ENCODE results near the gene F10. TPM values are rescaled to one million over a fixed set of nuclear protein-coding genes. Genes with fewer than 3 reads are reported as not detected.

F10 gene
- total and polyA plus RNA-seq, 2 of the 13 experiments (the other 11 are each of a cell fraction or from before 2014, with no cell fraction given): 58.4 to 237 TPM

DNA sequence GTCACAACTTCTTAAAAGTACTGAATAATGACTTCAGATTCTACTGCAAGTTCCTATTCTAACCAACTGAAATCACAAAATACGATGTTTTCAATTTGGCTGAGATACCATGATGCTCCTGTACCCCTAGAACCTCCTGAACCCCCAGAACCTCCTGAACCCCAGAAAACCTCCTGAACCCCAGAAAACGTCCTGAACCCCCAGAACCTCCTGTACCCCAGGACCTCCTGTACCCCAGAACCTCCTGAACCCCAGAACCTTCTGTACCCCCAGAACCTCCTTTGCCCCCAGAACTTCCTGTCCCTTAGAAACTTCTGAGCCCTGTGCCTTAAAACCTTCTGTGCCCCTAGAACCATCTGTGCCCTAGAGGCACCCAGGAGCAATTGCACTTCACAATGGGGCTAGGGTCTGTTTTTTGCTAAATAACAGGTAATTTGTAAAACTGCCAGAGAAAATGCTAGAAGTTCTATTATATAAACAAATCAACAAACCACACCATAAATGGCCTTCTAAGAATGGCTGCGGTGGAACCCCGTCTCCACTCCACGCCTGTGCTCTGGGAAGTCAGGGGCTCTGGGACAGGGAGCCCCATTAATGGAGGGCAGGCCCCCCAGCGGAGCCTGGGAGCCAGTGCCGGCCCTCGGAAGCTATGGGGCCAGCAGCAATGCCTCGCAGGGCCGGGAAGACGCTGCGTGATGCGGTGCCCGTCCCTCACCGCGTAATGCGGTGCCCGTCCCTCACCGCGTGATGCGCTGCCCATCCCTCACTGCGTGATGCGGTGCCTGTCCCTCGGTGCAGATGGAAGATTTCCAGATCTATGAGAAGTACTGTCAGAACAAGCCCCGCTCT lies 38.3 kb upstream of the F10 start (continued):
- TF ChIP-seq, protein P1, sequence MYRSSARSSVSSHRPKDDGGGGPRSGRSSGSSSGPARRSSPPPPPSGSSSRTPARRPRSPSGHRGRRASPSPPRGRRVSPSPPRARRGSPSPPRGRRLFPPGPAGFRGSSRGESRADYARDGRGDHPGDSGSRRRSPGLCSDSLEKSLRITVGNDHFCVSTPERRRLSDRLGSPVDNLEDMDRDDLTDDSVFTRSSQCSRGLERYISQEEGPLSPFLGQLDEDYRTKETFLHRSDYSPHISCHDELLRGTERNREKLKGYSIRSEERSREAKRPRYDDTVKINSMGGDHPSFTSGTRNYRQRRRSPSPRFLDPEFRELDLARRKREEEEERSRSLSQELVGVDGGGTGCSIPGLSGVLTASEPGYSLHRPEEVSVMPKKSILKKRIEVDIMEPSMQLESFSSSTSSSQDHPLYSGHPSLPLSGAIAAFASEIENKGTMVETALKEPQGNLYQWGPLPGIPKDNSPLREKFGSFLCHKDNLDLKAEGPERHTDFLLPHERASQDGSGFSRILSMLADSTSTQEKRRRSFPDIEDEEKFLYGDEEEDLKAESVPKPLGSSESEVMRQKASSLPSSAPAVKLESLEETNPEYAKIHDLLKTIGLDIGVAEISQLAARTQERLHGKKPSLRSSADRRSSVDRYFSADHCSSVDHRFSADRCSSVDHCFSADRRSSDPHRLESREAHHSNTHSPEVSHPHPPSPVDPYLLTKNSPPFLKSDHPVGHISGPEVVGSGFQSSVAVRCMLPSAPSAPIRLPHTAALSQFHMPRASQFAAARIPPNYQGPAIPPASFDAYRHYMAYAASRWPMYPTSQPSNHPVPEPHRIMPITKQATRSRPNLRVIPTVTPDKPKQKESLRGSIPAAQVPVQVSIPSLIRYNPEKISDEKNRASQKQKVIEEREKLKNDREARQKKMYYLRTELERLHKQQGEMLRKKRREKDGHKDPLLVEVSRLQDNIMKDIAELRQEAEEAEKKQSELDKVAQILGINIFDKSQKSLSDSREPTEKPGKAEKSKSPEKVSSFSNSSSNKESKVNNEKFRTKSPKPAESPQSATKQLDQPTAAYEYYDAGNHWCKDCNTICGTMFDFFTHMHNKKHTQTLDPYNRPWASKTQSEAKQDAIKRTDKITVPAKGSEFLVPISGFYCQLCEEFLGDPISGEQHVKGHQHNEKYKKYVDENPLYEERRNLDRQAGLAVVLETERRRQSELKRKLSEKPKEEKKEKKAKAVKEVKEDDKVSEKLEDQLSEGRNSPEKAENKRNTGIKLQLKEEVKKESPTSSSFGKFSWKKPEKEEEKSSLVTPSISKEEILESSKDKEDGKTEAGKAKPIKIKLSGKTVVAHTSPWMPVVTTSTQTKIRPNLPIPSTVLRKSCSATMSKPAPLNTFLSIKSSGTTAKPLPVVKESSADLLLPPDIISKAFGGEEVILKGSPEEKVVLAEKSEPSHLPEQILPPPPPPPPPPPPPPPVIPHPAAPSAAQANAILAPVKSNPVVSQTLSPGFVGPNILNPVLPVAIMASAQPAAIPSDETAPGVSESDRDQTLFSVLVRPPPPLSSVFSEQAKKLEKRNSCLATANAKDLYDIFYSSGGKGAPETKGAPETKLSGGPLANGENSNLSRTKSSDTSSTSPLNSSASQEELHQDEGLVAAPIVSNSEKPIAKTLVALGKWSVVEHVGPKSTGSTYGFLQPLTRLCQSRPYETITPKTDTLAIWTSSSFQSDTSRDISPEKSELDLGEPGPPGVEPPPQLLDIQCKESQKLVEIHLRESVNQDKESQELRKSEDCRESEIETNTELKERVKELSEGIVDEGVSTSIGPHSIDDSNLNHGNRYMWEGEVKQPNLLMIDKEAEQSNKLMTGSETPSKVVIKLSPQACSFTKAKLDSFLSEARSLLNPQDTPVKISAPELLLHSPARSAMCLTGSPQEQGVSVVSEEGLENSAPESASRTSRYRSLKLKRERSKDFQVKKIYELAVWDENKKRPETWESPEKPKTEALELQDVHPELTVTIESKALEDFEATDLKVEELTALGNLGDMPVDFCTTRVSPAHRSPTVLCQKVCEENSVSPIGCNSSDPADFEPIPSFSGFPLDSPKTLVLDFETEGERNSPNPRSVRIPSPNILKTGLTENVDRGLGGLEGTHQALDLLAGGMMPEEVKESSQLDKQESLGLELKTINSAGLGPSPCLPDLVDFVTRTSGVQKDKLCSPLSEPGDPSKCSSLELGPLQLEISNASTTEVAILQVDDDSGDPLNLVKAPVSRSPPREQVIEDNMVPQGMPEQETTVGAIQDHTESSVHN (CRISPR knock-in tag; IDR thresholded peaks at IDR 0.05): no peak
- no peak for TF ChIP-seq FOXJ3 (CRISPR knock-in tag; IDR thresholded peaks at IDR 0.05; ENCODE audit: borderline replicate concordance)
- TF ChIP-seq SMAD1 (CRISPR knock-in tag; IDR thresholded peaks at IDR 0.05; ENCODE audit: borderline replicate concordance, low read depth): no peak
- no peak for TF ChIP-seq SNRNP70 (IDR thresholded peaks at IDR 0.05; ENCODE audit: low read depth, low read length)
- TF ChIP-seq, protein P2, sequence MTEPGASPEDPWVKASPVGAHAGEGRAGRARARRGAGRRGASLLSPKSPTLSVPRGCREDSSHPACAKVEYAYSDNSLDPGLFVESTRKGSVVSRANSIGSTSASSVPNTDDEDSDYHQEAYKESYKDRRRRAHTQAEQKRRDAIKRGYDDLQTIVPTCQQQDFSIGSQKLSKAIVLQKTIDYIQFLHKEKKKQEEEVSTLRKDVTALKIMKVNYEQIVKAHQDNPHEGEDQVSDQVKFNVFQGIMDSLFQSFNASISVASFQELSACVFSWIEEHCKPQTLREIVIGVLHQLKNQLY (CRISPR knock-in tag; IDR thresholded peaks at IDR 0.05): no peak
- TF ChIP-seq RBM39 (IDR thresholded peaks at IDR 0.05; ENCODE audit: low read depth, low read length, poor library complexity, severe bottlenecking): no peak
- TF ChIP-seq, protein P3, sequence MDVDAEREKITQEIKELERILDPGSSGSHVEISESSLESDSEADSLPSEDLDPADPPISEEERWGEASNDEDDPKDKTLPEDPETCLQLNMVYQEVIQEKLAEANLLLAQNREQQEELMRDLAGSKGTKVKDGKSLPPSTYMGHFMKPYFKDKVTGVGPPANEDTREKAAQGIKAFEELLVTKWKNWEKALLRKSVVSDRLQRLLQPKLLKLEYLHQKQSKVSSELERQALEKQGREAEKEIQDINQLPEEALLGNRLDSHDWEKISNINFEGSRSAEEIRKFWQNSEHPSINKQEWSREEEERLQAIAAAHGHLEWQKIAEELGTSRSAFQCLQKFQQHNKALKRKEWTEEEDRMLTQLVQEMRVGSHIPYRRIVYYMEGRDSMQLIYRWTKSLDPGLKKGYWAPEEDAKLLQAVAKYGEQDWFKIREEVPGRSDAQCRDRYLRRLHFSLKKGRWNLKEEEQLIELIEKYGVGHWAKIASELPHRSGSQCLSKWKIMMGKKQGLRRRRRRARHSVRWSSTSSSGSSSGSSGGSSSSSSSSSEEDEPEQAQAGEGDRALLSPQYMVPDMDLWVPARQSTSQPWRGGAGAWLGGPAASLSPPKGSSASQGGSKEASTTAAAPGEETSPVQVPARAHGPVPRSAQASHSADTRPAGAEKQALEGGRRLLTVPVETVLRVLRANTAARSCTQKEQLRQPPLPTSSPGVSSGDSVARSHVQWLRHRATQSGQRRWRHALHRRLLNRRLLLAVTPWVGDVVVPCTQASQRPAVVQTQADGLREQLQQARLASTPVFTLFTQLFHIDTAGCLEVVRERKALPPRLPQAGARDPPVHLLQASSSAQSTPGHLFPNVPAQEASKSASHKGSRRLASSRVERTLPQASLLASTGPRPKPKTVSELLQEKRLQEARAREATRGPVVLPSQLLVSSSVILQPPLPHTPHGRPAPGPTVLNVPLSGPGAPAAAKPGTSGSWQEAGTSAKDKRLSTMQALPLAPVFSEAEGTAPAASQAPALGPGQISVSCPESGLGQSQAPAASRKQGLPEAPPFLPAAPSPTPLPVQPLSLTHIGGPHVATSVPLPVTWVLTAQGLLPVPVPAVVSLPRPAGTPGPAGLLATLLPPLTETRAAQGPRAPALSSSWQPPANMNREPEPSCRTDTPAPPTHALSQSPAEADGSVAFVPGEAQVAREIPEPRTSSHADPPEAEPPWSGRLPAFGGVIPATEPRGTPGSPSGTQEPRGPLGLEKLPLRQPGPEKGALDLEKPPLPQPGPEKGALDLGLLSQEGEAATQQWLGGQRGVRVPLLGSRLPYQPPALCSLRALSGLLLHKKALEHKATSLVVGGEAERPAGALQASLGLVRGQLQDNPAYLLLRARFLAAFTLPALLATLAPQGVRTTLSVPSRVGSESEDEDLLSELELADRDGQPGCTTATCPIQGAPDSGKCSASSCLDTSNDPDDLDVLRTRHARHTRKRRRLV (CRISPR knock-in tag; IDR thresholded peaks at IDR 0.05): no peak
- TF ChIP-seq GATAD2A (CRISPR knock-in tag; IDR thresholded peaks at IDR 0.05): no peak
